A549 (cell line): ENCODE data around the gene CIRBP. TPM values are rescaled to one million over a fixed set of nuclear protein-coding genes. Genes with fewer than 3 reads are reported as not detected.

Source experiments
- ATAC-seq, 2 experiments: fragments of 200-7000 bp in 1 of 2; fragments of >200 bp in 1 of 2; cut with Nextera tagmentation in 1 of 2; cut with Tn5 transposase in 1 of 2; 3 replicates each; pipeline versions ENCODE4 v1.8.0 to v1.9.1; 2018 to 2020; ENCODE audit warnings: mild to moderate bottlenecking in 1 of 2, moderate library complexity in 1 of 2
- CTCF ChIA-PET: fragments of 300-600 bp; sonication (Branson Sonifier 250); formaldehyde crosslinking; extraction: SDS; loops from one replicate; lab custom pipeline; 2021; ENCODE audit warnings: antibody characterized with exemption, inconsistent platforms; lab: Yijun Ruan, JAX
- POLR2A ChIA-PET: fragments of 350-600 bp; formaldehyde crosslinking; extraction: SDS; loops from one replicate; lab custom pipeline; 2021; ENCODE audit warnings: antibody characterized with exemption, inconsistent platforms; lab: Yijun Ruan, JAX
- DNase-seq, 2 experiments: peaks; one replicate each; pipeline versions ENCODE4 v3.0.0 to v3.0.0-alpha.2; 2011 to 2016; ENCODE audit warnings: low read depth in 1 of 2, low spot score in 1 of 2
- FAIRE-seq: peaks from 2 replicates; lab custom pipeline; 2011; peaks lifted over from hg19 to GRCh38; lab: Jason Lieb, UNC
- H3K27ac ChIP-seq, 2 experiments: fragments of >200 bp; sonication (Bioruptor Twin); formaldehyde crosslinking; 3 replicates each; pipeline ENCODE4 v1.5.1; 2016 to 2017
- H3K4me1 ChIP-seq: fragments of >200 bp; sonication (Bioruptor Twin); formaldehyde crosslinking; 3 replicates; pipeline ENCODE4 v1.6.1; 2016
- H3K4me2 ChIP-seq: fragments of >200 bp; sonication (Bioruptor Twin); formaldehyde crosslinking; 3 replicates; pipeline ENCODE4 v1.6.1; 2016
- H3K4me3 ChIP-seq: fragments of >200 bp; sonication (Bioruptor Twin); formaldehyde crosslinking; 3 replicates; pipeline ENCODE4 v1.5.1; 2016
- H3K9me3 ChIP-seq: fragments of >200 bp; sonication (Bioruptor Twin); formaldehyde crosslinking; 3 replicates; pipeline ENCODE4 v1.6.1; 2016
- BCL3 ChIP-seq: fragments of >200 bp; sonication (Bioruptor Twin); formaldehyde crosslinking; IDR thresholded peaks from 3 replicates; pipeline ENCODE4 v1.6.1; 2016
- CBX2 ChIP-seq: fragments of 200-600 bp; sonication (generic); IDR thresholded peaks from 2 replicates; pipeline ENCODE4 v1.6.1; 2016; ENCODE audit warnings: low read depth, mild to moderate bottlenecking, borderline replicate concordance
- EP300 ChIP-seq, 2 experiments: fragments of >200 bp; sonication (Bioruptor Twin); formaldehyde crosslinking; IDR thresholded peaks; 2 replicates in 1 of 2; 3 replicates in 1 of 2; pipeline ENCODE4 v1.6.1; 2016 to 2017
- ESRRA ChIP-seq: fragments of 150-350 bp; IDR thresholded peaks from 2 replicates; pipeline ENCODE4 v1.6.1; 2014; ENCODE audit warnings: mild to moderate bottlenecking, low read length, borderline replicate concordance
- GATA3 ChIP-seq: IDR thresholded peaks from 2 replicates; pipeline ENCODE4 v1.6.1; 2012; ENCODE audit warnings: borderline replicate concordance
- HOXA7 ChIP-seq: fragments of 250-450 bp; sonication (Bioruptor Pico); IDR thresholded peaks from 2 replicates; pipeline ENCODE4 v1.5.0; 2020; ENCODE audit warnings: mild to moderate bottlenecking, moderate library complexity
- JUN ChIP-seq, 2 experiments: fragments of >200 bp; sonication (Bioruptor Twin); formaldehyde crosslinking; IDR thresholded peaks; 2 replicates in 1 of 2; 3 replicates in 1 of 2; pipeline ENCODE4 v1.6.1; 2016 to 2017
- JUNB ChIP-seq: fragments of >200 bp; sonication (Bioruptor Twin); formaldehyde crosslinking; IDR thresholded peaks from 2 replicates; pipeline ENCODE4 v1.6.1; 2016
- MAX ChIP-seq: IDR thresholded peaks from 2 replicates; pipeline ENCODE4 v1.6.1; 2012
- MYC ChIP-seq: IDR thresholded peaks from 2 replicates; pipeline ENCODE4 v1.6.1; 2012; ENCODE audit warnings: mild to moderate bottlenecking, inconsistent platforms, low read length, improper control_type of control experiment, borderline replicate concordance
- POLR2A ChIP-seq: IDR thresholded peaks from 2 replicates; pipeline ENCODE4 v1.6.1; 2012; ENCODE audit warnings: mild to moderate bottlenecking, low read length
- ZNF302 ChIP-seq: fragments of 250-450 bp; sonication (Bioruptor Pico); IDR thresholded peaks from 2 replicates; pipeline ENCODE4 v1.9.0; 2021; ENCODE audit warnings: inconsistent platforms, mild to moderate bottlenecking, moderate library complexity
- ZSCAN20 ChIP-seq: fragments of 250-450 bp; sonication (Bioruptor Pico); IDR thresholded peaks from 2 replicates; pipeline ENCODE4 v1.8.0; 2022; ENCODE audit warnings: mild to moderate bottlenecking, moderate library complexity
- WGBS: methylation state at CpG from one replicate; pipeline ENCODE4 v1.1.6; 2017; ENCODE audit errors: missing lambda C conversion rate; 5-methylcytosine and 5-hydroxymethylcytosine counted together
- polyA plus RNA-seq, 4 experiments: library from polyadenylated mRNA; depleted of rRNA in 3 of 4; stranded (reverse); fragments of >200 nt; fragmentation: RNase III in 1 of 4; extraction: RNeasy Plus Mini Kit Qiagen cat#74134 plus additional on column Dnase treatment in 1 of 4; gene quantifications; 2 replicates in 3 of 4; 3 replicates in 1 of 4; pipeline ENCODE4 v1.2.3, GENCODE V29; 2011 to 2017
- TF ChIP-seq, protein P1 (sequence below): IDR thresholded peaks from 2 replicates; pipeline ENCODE4 v1.6.1; 2012
- TF ChIP-seq, protein P2 (sequence below): IDR thresholded peaks from 2 replicates; pipeline ENCODE4 v1.6.1; 2012; ENCODE audit warnings: low read depth, borderline replicate concordance

CIRBP gene
- polyA plus RNA-seq, 2 of the 4 experiments (the other 2 are of a cell fraction), result 151 to 178 TPM

- ChIA-PET POLR2A (interaction anchor here (1.5 to 3.8 kb wide), 5 partner anchors 10 to 22 kb away, joined by 5 to 42 read pairs (median 14); partner anchors contain the start of gene FAM174C), CTCF (interaction anchor here (1.2 to 18.7 kb wide), 7 partner anchors 10 to 223 kb away, joined by 3 to 500 read pairs (median 8); partner anchors contain the start of gene ATP5F1D)
- no peaks in the 10 kb centered on the region for H3K9me3 ChIP-seq
- peak overlapping the region; percentile 95 for H3K4me2 ChIP-seq
- H3K4me3 ChIP-seq, result peak overlapping the region; percentile 53
- peaks cover 57% of the 10 kb centered on the region for H3K4me1 ChIP-seq
- no peak for TF ChIP-seq ESRRA
- TF ChIP-seq, protein P1, sequence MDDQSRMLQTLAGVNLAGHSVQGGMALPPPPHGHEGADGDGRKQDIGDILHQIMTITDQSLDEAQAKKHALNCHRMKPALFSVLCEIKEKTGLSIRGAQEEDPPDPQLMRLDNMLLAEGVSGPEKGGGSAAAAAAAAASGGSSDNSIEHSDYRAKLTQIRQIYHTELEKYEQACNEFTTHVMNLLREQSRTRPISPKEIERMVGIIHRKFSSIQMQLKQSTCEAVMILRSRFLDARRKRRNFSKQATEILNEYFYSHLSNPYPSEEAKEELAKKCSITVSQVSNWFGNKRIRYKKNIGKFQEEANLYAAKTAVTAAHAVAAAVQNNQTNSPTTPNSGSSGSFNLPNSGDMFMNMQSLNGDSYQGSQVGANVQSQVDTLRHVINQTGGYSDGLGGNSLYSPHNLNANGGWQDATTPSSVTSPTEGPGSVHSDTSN, result no peak
- no peak for TF ChIP-seq ZNF302
- TF ChIP-seq POLR2A, result 0 out of 2 replicates have a peak, but pooled peaks have one; percentile 5
- peak; percentile 5; the same call in 1 of the 2 replicates for TF ChIP-seq JUNB
- peak; percentile 8; the same call in 1 of the 2 replicates for TF ChIP-seq GATA3
- peak; percentile 19; the same call in 1 of the 3 replicates for TF ChIP-seq BCL3
- FAIRE-seq (no peak), ATAC-seq (peak; percentile 1 to 5; a peak in 5 of 6 replicates), DNase-seq (peak; percentile 31 to 67)
- peak overlapping the region; percentile 90 to 100 for H3K27ac ChIP-seq
- 4% methylated on average over 9 of the region's 28 CpGs for WGBS
These were observed 3.5 kb upstream of the CIRBP start for GRCh38 chr19:1265615-1266128.

DNA sequence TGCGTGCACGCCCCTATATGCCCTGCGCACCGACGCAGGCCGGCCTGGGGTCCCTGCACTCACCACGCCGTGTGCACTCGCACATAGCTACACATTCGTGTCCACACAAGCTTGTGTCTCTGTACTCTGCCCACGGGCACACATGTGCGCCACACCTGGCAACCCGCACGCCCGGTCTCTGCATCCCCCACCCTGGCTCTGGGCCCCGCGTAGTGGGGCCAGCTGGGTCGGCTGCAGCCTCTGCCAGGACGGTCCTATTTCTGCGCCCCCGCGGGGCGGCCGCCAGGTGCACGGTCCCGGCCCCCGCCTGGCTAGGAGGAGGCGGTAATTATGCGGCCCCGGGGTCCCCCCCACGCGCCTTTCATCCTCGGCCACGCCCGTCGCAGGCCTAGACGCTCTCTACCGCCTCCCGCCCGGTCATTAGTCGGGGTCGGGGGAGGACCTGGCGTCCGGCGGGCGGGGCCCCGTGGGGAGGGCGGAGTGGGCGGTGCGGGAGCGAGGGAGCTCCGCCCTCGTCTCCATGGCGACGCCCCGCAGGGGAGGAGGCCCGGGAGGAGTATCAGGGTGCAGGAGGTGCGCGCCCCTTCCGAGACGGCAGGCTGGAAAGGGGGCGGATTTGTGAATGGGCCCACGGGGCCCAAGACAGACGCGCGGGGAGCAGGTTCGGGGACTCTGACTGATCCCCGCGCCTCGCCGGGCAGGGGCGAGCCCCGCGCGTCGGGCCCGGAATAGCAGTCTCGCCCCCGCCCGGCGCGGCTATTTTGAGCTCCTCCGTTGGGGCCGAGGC lies 2.8 kb upstream of the CIRBP start:
- DNase-seq, result peak; percentile 65 to 87
- FAIRE-seq, result no peak
- under 1% methylated on average over 21 of the region's 84 CpGs for WGBS

More for the DNA sequence above, 2.8 kb upstream of the CIRBP start:
- no peaks in the 10 kb centered on the region for H3K9me3 ChIP-seq
- peak overlapping the region; percentile 53 for H3K4me3 ChIP-seq
- ATAC-seq, result peak; percentile 18 to 55
- peak overlapping the region; percentile 95 for H3K4me2 ChIP-seq
- peak overlapping the region; percentile 90 to 100 for H3K27ac ChIP-seq
- TF ChIP-seq, protein P2, sequence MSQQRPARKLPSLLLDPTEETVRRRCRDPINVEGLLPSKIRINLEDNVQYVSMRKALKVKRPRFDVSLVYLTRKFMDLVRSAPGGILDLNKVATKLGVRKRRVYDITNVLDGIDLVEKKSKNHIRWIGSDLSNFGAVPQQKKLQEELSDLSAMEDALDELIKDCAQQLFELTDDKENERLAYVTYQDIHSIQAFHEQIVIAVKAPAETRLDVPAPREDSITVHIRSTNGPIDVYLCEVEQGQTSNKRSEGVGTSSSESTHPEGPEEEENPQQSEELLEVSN, result peak; percentile 41; the same call in 1 of the 2 replicates
- TF ChIP-seq MYC (no peak), HOXA7 (CRISPR knock-in tag) (0 out of 2 replicates have a peak, but pooled peaks have one; percentile 58), MAX (peak; percentile 49; the same call in 1 of the 2 replicates), CBX2 (no peak), POLR2A (no peak), EP300 (IDR thresholded peaks at IDR 0.05) (0 out of 5 replicates have a peak, but pooled peaks of 1 of the 2 experiments have one; percentile 14), ZSCAN20 (CRISPR knock-in tag) (no peak), BCL3 (0 out of 3 replicates have a peak, but pooled peaks have one; percentile 3), JUN (IDR thresholded peaks at IDR 0.05) (peak in 1 of 2 experiments; percentile 74; a peak in 2 of 5 replicates)
- ChIA-PET CTCF (interaction anchor here (0.6 to 18.7 kb wide), 17 partner anchors 9 to 290 kb away, joined by 3 to 500 read pairs (median 4); partner anchors contain the start of genes ATP5F1D and FAM174C), POLR2A (interaction anchor here (0.6 to 3.8 kb wide), 7 partner anchors 9 to 417 kb away, joined by 3 to 42 read pairs (median 13); partner anchors contain the start of gene FAM174C)
- peaks cover 64% of the 10 kb centered on the region for H3K4me1 ChIP-seq
